ENCODE measurements around the gene STAC3.
A peak's percentile ranks its signal among the peaks of the same experiment; 100 is the strongest.

GRCh38 chr12:57213058-57213715, 37.8 kb downstream of the STAC3 start:
- no peak for TF ChIP-seq TAF1 (IDR thresholded peaks at IDR 0.05; ENCODE audit: low read depth, low read length)
- peak in 2 of 3 experiments; percentile 88 to 90; a peak in 3 of 4 replicates for TF ChIP-seq CTCF (IDR thresholded peaks at IDR 0.05; ENCODE audit: control extremely low read depth in 1 of 3, insufficient read depth in 1 of 3, low read depth in 1 of 3, low read length in 3 of 3)
- peak; percentile 19; the same call in 1 of the 2 replicates for TF ChIP-seq YY1 (IDR thresholded peaks at IDR 0.05; ENCODE audit: low read depth, low read length)
- TF ChIP-seq EGR1 (IDR thresholded peaks at IDR 0.05; ENCODE audit: borderline replicate concordance, low read depth, low read length), result no peak
- no peak for TF ChIP-seq SP1 (IDR thresholded peaks at IDR 0.05; ENCODE audit: low read depth, low read length)
- TF ChIP-seq E2F6 (IDR thresholded peaks at IDR 0.05), result no peak
- peak; percentile 44; the same call in 1 of the 2 replicates for TF ChIP-seq JUND (IDR thresholded peaks at IDR 0.05; ENCODE audit: low read length)
- TF ChIP-seq ATF3 (IDR thresholded peaks at IDR 0.05; ENCODE audit: insufficient read depth, low read depth, low read length), result no peak
